Esophagus muscularis mucosa (tissue), 4 donors: Measurements from ENCODE around the gene FLG2. TPM values are rescaled to one million over a fixed set of nuclear protein-coding genes. Genes with fewer than 3 reads are reported as not detected.
"Not testable (repeated sequence)": the region's sequence is repeated elsewhere in the genome, so short reads cannot be mapped to it uniquely, and the experiment has no call there.

Experiments used
- DNase-seq: peaks from one replicate; pipeline ENCODE4 v3.0.0-alpha.2; 2017; ENCODE audit errors: extremely low spot score
- H3K27ac ChIP-seq, 4 donors: fragments of 200-600 bp; sonication (generic); replicated peaks in 1 of 4; 1 replicate in 3 of 4; 2 replicates in 1 of 4; pipeline ENCODE4 v1.5.1; 2016 to 2019; ENCODE audit warnings: mild to moderate bottlenecking in 1 of 4
- H3K27me3 ChIP-seq, 4 donors: fragments of 200-600 bp; sonication (generic); one replicate each; pipeline versions ENCODE4 v1.5.1 to v1.6.0; 2016 to 2019
- H3K36me3 ChIP-seq, 4 donors: fragments of 200-600 bp; sonication (generic); one replicate each; pipeline ENCODE4 v1.5.1; 2016 to 2019
- H3K4me1 ChIP-seq, 4 donors: fragments of 200-600 bp; sonication (generic); one replicate each; pipeline ENCODE4 v1.5.1; 2016 to 2019
- H3K4me3 ChIP-seq, 4 donors: fragments of 200-600 bp; sonication (generic); 1 replicate in 2 of 4; 2 replicates in 2 of 4; pipeline ENCODE4 v1.5.1; 2016 to 2019; ENCODE audit warnings: mild to moderate bottlenecking in 4 of 4, moderate library complexity in 1 of 4
- H3K9me3 ChIP-seq, 4 donors: fragments of 200-600 bp; sonication (generic); 1 replicate in 3 of 4; 2 replicates in 1 of 4; pipeline ENCODE4 v1.5.1; 2016 to 2019
- EP300 ChIP-seq: sonication (generic); formaldehyde crosslinking; IDR thresholded peaks from one replicate; pipeline ENCODE4 v1.6.1; 2017; ENCODE audit warnings: antibody characterized with exemption
- POLR2A ChIP-seq: fragments of 450-650 bp; IDR thresholded peaks from one replicate; pipeline ENCODE4 v1.6.1; 2017; ENCODE audit warnings: antibody characterized with exemption, moderate library complexity, mild to moderate bottlenecking, low read depth
- POLR2AphosphoS5 ChIP-seq, 2 donors: sonication (generic); formaldehyde crosslinking; IDR thresholded peaks; one replicate each; pipeline ENCODE4 v1.6.1; 2017; ENCODE audit warnings: antibody characterized with exemption in 2 of 2
- WGBS: methylation state at CpG from one replicate; pipeline ENCODE4 v1.1.5; 2018; 5-methylcytosine and 5-hydroxymethylcytosine counted together
- intact Hi-C: fragments of 100-400 bp; cut with DNase I; formaldehyde crosslinking; loops from one replicate; pipeline ENCODE4 v1.15.1; 2023
- total RNA-seq, 4 donors: library from RNA; depleted of rRNA; stranded (reverse); fragments of >200 nt; gene quantifications; one replicate each; pipeline versions ENCODE4 v1.1.0 to v1.2.1, GENCODE V29; 2016
- TF ChIP-seq, protein P1 (sequence below), 3 experiments: fragments of 200-600 bp in 2 of 3; fragments of 450-650 bp in 1 of 3; sonication (generic) in 2 of 3; IDR thresholded peaks; one replicate each; pipeline ENCODE4 v1.5.1; 2017 to 2019; ENCODE audit warnings: antibody characterized with exemption in 3 of 3, mild to moderate bottlenecking in 2 of 3, moderate library complexity in 1 of 3

The FLG2 gene
- total RNA-seq, 4 donors from 2014 or later: not detected

GRCh38 chr1:152328801-152329391 lies 30.9 kb downstream of the FLG2 start:
- WGBS: 78% methylated on average over 1 of the region's 1 CpG
- Histone ChIP-seq H3K27me3 (no peaks in the 10 kb centered on the region), H3K4me1 (no peaks in the 10 kb centered on the region), H3K9me3 (no peaks in the 10 kb centered on the region), H3K4me3 (no peak overlapping the region), H3K27ac (no peak overlapping the region), H3K36me3 (no peaks in the 10 kb centered on the region)
- no peak for DNase-seq
- TF ChIP-seq EP300 (no peak), POLR2AphosphoS5 (IDR thresholded peaks at IDR 0.05) (no peak), POLR2A (no peak)
- TF ChIP-seq, protein P1, sequence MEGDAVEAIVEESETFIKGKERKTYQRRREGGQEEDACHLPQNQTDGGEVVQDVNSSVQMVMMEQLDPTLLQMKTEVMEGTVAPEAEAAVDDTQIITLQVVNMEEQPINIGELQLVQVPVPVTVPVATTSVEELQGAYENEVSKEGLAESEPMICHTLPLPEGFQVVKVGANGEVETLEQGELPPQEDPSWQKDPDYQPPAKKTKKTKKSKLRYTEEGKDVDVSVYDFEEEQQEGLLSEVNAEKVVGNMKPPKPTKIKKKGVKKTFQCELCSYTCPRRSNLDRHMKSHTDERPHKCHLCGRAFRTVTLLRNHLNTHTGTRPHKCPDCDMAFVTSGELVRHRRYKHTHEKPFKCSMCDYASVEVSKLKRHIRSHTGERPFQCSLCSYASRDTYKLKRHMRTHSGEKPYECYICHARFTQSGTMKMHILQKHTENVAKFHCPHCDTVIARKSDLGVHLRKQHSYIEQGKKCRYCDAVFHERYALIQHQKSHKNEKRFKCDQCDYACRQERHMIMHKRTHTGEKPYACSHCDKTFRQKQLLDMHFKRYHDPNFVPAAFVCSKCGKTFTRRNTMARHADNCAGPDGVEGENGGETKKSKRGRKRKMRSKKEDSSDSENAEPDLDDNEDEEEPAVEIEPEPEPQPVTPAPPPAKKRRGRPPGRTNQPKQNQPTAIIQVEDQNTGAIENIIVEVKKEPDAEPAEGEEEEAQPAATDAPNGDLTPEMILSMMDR (IDR thresholded peaks at IDR 0.05): no peak
- intact Hi-C loops: no loop called here

- Histone ChIP-seq H3K9me3 (no peaks in the 10 kb centered on the region), H3K36me3 (no peaks in the 10 kb centered on the region), H3K4me3 (no peak within 1 kb of the TSS), H3K27ac (no peak within 1 kb of the TSS), H3K27me3 (no peaks in the 10 kb centered on the region), H3K4me1 (no peaks in the 10 kb centered on the region)
- 81% methylated on average over 1 of the region's 1 CpG for WGBS
- intact Hi-C loops: no loop called here
- DNase-seq: no peak
- TF ChIP-seq EP300 (no peak), POLR2A (no peak), POLR2AphosphoS5 (IDR thresholded peaks at IDR 0.05) (no peak)
- TF ChIP-seq, protein P1 (IDR thresholded peaks at IDR 0.05): no peak
Measured at GRCh38 chr1:152325111-152325510, 34.7 kb downstream of the FLG2 start, which contains the start of gene FLG. Gene FLG, minus strand, starts transcription at chr1:152325239. Its CDS starts 9,783 bp downstream, at chr1:152315456.

GRCh38 chr1:152313970-152314369 lies 45.8 kb downstream of the FLG2 start:
- Histone ChIP-seq H3K27me3 (no peaks in the 10 kb centered on the region), H3K4me3 (no peak overlapping the region), H3K4me1 (no peaks in the 10 kb centered on the region), H3K36me3 (peaks cover 0 to 17% (median 0%) of the 10 kb centered on the region in 4 donors), H3K27ac (no peak overlapping the region), H3K9me3 (peaks cover 0 to 16% (median 0%) of the 10 kb centered on the region in 4 donors)
- TF ChIP-seq POLR2AphosphoS5 (IDR thresholded peaks at IDR 0.05): no peak
- TF ChIP-seq POLR2A: no peak
- TF ChIP-seq, protein P1 (IDR thresholded peaks at IDR 0.05): no peak
- no peak for TF ChIP-seq EP300
- DNase-seq: no peak
- WGBS: 100% methylated on average over 1 of the region's 1 CpG
- intact Hi-C loops: no loop called here

- H3K4me1 ChIP-seq: no peaks in the 10 kb centered on the region
- 94% methylated on average over 20 of the region's 21 CpGs for WGBS
- TF ChIP-seq POLR2A (no peak), POLR2AphosphoS5 (IDR thresholded peaks at IDR 0.05) (no peak), EP300 (no peak)
- TF ChIP-seq, protein P1 (IDR thresholded peaks at IDR 0.05): no peak
- H3K9me3 ChIP-seq: peaks cover 0 to 16% (median 0%) of the 10 kb centered on the region in 4 donors
- no peak overlapping the region for H3K4me3 ChIP-seq
- no peak overlapping the region for H3K27ac ChIP-seq
- no peak for DNase-seq
- intact Hi-C loops: no loop called here
- H3K36me3 ChIP-seq: peaks cover 0 to 17% (median 0%) of the 10 kb centered on the region in 4 donors
- no peaks in the 10 kb centered on the region for H3K27me3 ChIP-seq
Measured at GRCh38 chr1:152313319-152313801, 46.4 kb downstream of the FLG2 start.

DNA sequence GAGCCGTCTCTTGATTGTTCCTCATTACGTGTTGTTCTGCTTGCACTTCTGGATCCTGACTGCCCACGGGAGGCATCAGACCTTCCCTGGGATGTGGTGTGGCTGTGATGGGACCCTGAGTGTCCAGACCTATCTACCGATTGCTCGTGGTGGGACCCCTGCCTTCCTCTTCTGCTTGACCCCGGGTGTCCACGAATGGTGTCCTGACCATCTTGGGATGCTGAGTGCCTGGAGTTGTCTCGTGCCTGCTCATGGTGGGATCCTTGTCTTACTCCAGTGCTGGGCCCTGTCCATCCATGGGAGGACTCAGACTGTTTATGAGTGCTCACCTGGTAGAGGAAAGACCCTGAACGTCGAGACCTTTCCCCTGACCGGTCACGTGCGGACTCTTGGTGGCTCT lies 47.6 kb downstream of the FLG2 start:
- H3K27me3 ChIP-seq, H3K4me3 ChIP-seq, H3K4me1 ChIP-seq, DNase-seq, H3K27ac ChIP-seq, intact Hi-C loops: not testable (repeated sequence)
- peaks cover 0 to 16% (median 0%) of the 10 kb centered on the region in 4 donors for H3K9me3 ChIP-seq
- WGBS: 85% methylated on average over 8 of the region's 13 CpGs
- peaks cover 0 to 17% (median 0%) of the 10 kb centered on the region in 4 donors for H3K36me3 ChIP-seq
